B cell (primary cell): ENCODE results near the gene RABL3. TPM values are rescaled to one million over a fixed set of nuclear protein-coding genes. Genes with fewer than 3 reads are reported as not detected.
A peak's percentile ranks its signal among the peaks of the same experiment; 100 is the strongest.
"Not testable (repeated sequence)": the region's sequence is repeated elsewhere in the genome, so short reads cannot be mapped to it uniquely, and the experiment has no call there.

Source experiments
- ATAC-seq: fragments of 200-7000 bp; cut with Tn5 transposase; one replicate; pipeline ENCODE4 v1.10.0; 2021; ENCODE audit warnings: low read depth, mild to moderate bottlenecking, moderate number of reproducible peaks, moderate library complexity
- CTCF ChIA-PET: fragments of 350-600 bp; sonication (Branson Sonifier 250); formaldehyde crosslinking; loops from one replicate; lab custom pipeline; 2021; ENCODE audit warnings: antibody characterized with exemption, inconsistent platforms; lab: Charles Lee
- POLR2A ChIA-PET: fragments of 350-600 bp; sonication (Branson Sonifier 250); formaldehyde crosslinking; loops from one replicate; lab custom pipeline; 2021; ENCODE audit warnings: antibody characterized with exemption; lab: Charles Lee
- DNase-seq: peaks from one replicate; pipeline ENCODE4 v3.0.0; 2013
- H2AFZ ChIP-seq: 2 replicates; pipeline ENCODE4 v1.6.1; 2012; ENCODE audit warnings: mild to moderate bottlenecking, low read depth, low read length; ENCODE audit not compliant: insufficient read depth, poor library complexity, severe bottlenecking
- H3K27ac ChIP-seq, 2 donors: 1 replicate in 1 of 2; 2 replicates in 1 of 2; pipeline ENCODE4 v1.5.1; 2012 to 2013; ENCODE audit warnings: low read length in 2 of 2, mild to moderate bottlenecking in 2 of 2, moderate library complexity in 1 of 2
- H3K27me3 ChIP-seq, 4 experiments: fragments of 200-600 bp in 1 of 4; sonication (generic) in 1 of 4; replicated peaks in 1 of 4; 1 replicate in 2 of 4; 2 replicates in 2 of 4; pipeline versions ENCODE4 v1.6.1 to v1.7.0; 2013 to 2016; ENCODE audit warnings: low read length in 3 of 4, mild to moderate bottlenecking in 2 of 4, mixed read lengths in 1 of 4, moderate library complexity in 1 of 4; ENCODE audit not compliant: insufficient read depth in 4 of 4, control insufficient read depth in 3 of 4; ENCODE audit errors: control extremely low read depth in 1 of 4
- H3K36me3 ChIP-seq, 2 experiments: replicated peaks in 1 of 2; 1 replicate in 1 of 2; 2 replicates in 1 of 2; pipeline versions ENCODE4 v1.6.1 to v1.7.1; 2013; ENCODE audit warnings: low read length in 1 of 2; ENCODE audit not compliant: insufficient read depth in 2 of 2, control insufficient read depth in 1 of 2; ENCODE audit errors: control extremely low read depth in 1 of 2, extremely low read depth in 1 of 2
- H3K4me1 ChIP-seq, 2 donors: fragments of 200-600 bp in 1 of 2; sonication (generic) in 1 of 2; 1 replicate in 1 of 2; 2 replicates in 1 of 2; pipeline versions ENCODE4 v1.5.1 to v1.6.1; 2013 to 2017; ENCODE audit warnings: low read length in 2 of 2; ENCODE audit not compliant: control insufficient read depth in 2 of 2, insufficient read depth in 2 of 2
- H3K4me2 ChIP-seq: replicated peaks from 2 replicates; pipeline ENCODE3; 2012; ENCODE audit warnings: mild to moderate bottlenecking, low read depth, low read length; ENCODE audit not compliant: poor library complexity, severe bottlenecking
- H3K4me3 ChIP-seq, 5 experiments: fragments of 200-600 bp in 1 of 5; sonication (generic) in 1 of 5; 1 replicate in 3 of 5; 2 replicates in 2 of 5; pipeline versions ENCODE4 v1.5.1 to v1.7.0; 2011 to 2016; ENCODE audit warnings: low read length in 4 of 5, mild to moderate bottlenecking in 4 of 5, low read depth in 2 of 5, control low read depth in 1 of 5, moderate library complexity in 1 of 5; ENCODE audit not compliant: insufficient read depth in 1 of 5; ENCODE audit errors: control extremely low read depth in 1 of 5, extremely low read depth in 1 of 5
- H3K79me2 ChIP-seq: fragments of 200-600 bp; sonication (generic); one replicate; pipeline ENCODE4 v1.6.0; 2016; ENCODE audit warnings: low read length; ENCODE audit not compliant: control insufficient read depth, insufficient read depth
- H3K9ac ChIP-seq: fragments of 200-600 bp; sonication (generic); 2 replicates; pipeline ENCODE4 v1.6.1; 2017; ENCODE audit warnings: mild to moderate bottlenecking, low read length, moderate library complexity
- H3K9me3 ChIP-seq, 3 donors: one replicate each; pipeline versions ENCODE4 v1.6.1 to v1.7.1; 2013; ENCODE audit warnings: low read length in 2 of 3; ENCODE audit not compliant: control insufficient read depth in 2 of 3, insufficient read depth in 1 of 3; ENCODE audit errors: control extremely low read depth in 1 of 3
- H4K20me1 ChIP-seq: 2 replicates; pipeline ENCODE4 v1.6.0; 2012; ENCODE audit warnings: mild to moderate bottlenecking, low read length; ENCODE audit not compliant: insufficient read depth, control insufficient read depth, poor library complexity, severe bottlenecking
- H3K27ac Mint-ChIP-seq: one replicate; pipeline ENCODE4 v1.8.0; 2021; ENCODE audit warnings: mixed read lengths
- H3K27me3 Mint-ChIP-seq: one replicate; pipeline ENCODE4 v1.8.0; 2021; ENCODE audit warnings: mixed read lengths
- H3K4me1 Mint-ChIP-seq: one replicate; pipeline ENCODE4 v1.8.0; 2021; ENCODE audit warnings: mixed read lengths
- H3K4me3 Mint-ChIP-seq: one replicate; pipeline ENCODE4 v1.8.0; 2021; ENCODE audit warnings: mixed read lengths
- H3K9me3 Mint-ChIP-seq: one replicate; pipeline ENCODE4 v1.8.0; 2022; ENCODE audit warnings: mixed read lengths; ENCODE audit not compliant: insufficient read depth
- CTCF ChIP-seq: fragments of 200-600 bp; IDR thresholded peaks from one replicate; pipeline ENCODE4 v1.8.0; 2022; ENCODE audit warnings: antibody characterized with exemption, mild to moderate bottlenecking
- EZH2 ChIP-seq: IDR thresholded peaks from 2 replicates; pipeline ENCODE4 v1.6.1; 2012; ENCODE audit warnings: borderline replicate concordance, low read depth, mild to moderate bottlenecking, moderate library complexity, low read length; ENCODE audit not compliant: insufficient read depth, poor library complexity, severe bottlenecking
- WGBS: methylation state at CpG from one replicate; pipeline ENCODE4 v1.1.5; 2013; ENCODE audit warnings: missing lambda C conversion rate; ENCODE audit not compliant: insufficient coverage; 5-methylcytosine and 5-hydroxymethylcytosine counted together
- intact Hi-C: fragments of 100-400 bp; cut with micrococcal nuclease; formaldehyde crosslinking; loops from one replicate; pipeline ENCODE4 v1.10.0; 2022
- polyA plus RNA-seq: library from polyadenylated mRNA; depleted of rRNA; stranded (reverse); fragments of >200 nt; gene quantifications from 2 replicates; pipeline ENCODE4 v1.2.3, GENCODE V29; 2012
- total RNA-seq, 2 donors: library from RNA; stranded (reverse); fragments of 120-200 nt in 1 of 2; gene quantifications; 1 replicate in 1 of 2; 2 replicates in 1 of 2; pipeline versions ENCODE4 v1.2.3 to v1.2.4, GENCODE V29; 2013 to 2022

The RABL3 gene
- total and polyA plus RNA-seq, 2 donors (not counting 1 experiment from before 2014, with no cell fraction given): 2.5 to 18.8 TPM

DNA sequence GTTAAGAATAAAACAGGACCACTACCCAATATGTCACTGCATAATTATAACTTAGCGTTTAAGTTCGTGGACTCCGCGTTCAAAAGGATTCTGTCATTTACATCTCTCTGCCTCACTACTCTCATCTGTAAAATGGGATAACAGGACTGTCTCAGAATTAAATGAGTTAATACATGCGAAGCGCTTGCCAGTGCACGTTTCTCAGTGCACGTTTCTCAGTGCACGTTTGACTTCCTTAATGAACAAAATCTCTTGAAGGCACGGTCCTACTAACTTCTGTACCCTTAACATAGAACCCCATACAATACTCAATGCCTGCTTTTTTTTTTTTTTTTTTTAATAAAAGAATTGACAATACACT is 499 bp downstream of the RABL3 start:
- CTCF ChIA-PET: interaction anchor here (1.4 kb wide), 1 partner anchor 37 kb away, joined by 4 read pairs; no protein-coding TSS in a partner anchor
- peak overlapping the region; percentile 99 to 100 for H3K27ac ChIP-seq
- intact Hi-C loops: loop anchor here (1.0 to 5.0 kb wide), 8 partner anchors 23 to 1501 kb away; partner anchors contain the start of genes B4GALT4, CFAP91, COX17 and LRRC58
- Mint-ChIP-seq H3K27ac (peak overlapping the region; percentile 96), H3K9me3 (no peaks in the 10 kb centered on the region), H3K27me3 (no peaks in the 10 kb centered on the region), H3K4me1 (peaks cover 29% of the 10 kb centered on the region), H3K4me3 (peak overlapping the region; percentile 95)
- 19% methylated on average over 8 of the region's 10 CpGs for whole genome bisulfite sequencing
- ATAC-seq: no peak
- POLR2A ChIA-PET: interaction anchor here (1.3 kb wide), 1 partner anchor 647 kb away, joined by 3 read pairs; no protein-coding TSS in a partner anchor
- DNase-seq: no peak
- H3K9ac ChIP-seq: peak overlapping the region; percentile 99
- H3K36me3 ChIP-seq: peaks cover 0 to 4% of the 10 kb centered on the region in 2 experiments
- peaks cover 12 to 15% of the 10 kb centered on the region in 2 donors for H3K4me1 ChIP-seq
- no peaks in the 10 kb centered on the region for H3K9me3 ChIP-seq
- H2AFZ ChIP-seq: peak overlapping the region; percentile 88
- TF ChIP-seq EZH2: no peak
- TF ChIP-seq CTCF: no peak
- H4K20me1 ChIP-seq: peaks cover 8% of the 10 kb centered on the region
- no peaks in the 10 kb centered on the region for H3K27me3 ChIP-seq
- H3K4me3 ChIP-seq: peak overlapping the region; percentile 78 to 98 (median 94)
- H3K4me2 ChIP-seq: peak overlapping the region; percentile 76
- H3K79me2 ChIP-seq: peaks cover 51% of the 10 kb centered on the region

- DNase-seq (no peak), ATAC-seq (no peak)
- Histone ChIP-seq H3K9me3 (no peaks in the 10 kb centered on the region), H3K36me3 (peaks cover 0 to 4% of the 10 kb centered on the region in 2 experiments), H4K20me1 (peaks cover 8% of the 10 kb centered on the region), H3K27me3 (no peaks in the 10 kb centered on the region), H3K4me1 (peaks cover 12 to 15% of the 10 kb centered on the region in 2 donors), H3K79me2 (peaks cover 46% of the 10 kb centered on the region), H3K4me3 (peak overlapping the region; percentile 78 to 98 (median 94)), H2AFZ (peak overlapping the region; percentile 88), H3K27ac (no peak overlapping the region), H3K4me2 (peak overlapping the region; percentile 76), H3K9ac (peak overlapping the region; percentile 99)
- Mint-ChIP-seq H3K9me3 (no peaks in the 10 kb centered on the region), H3K27ac (peak overlapping the region; percentile 46), H3K4me1 (peaks cover 29% of the 10 kb centered on the region), H3K27me3 (no peaks in the 10 kb centered on the region), H3K4me3 (peak overlapping the region; percentile 95)
- ChIA-PET POLR2A (interaction anchor here (1.3 kb wide), 1 partner anchor 646 kb away, joined by 3 read pairs; no protein-coding TSS in a partner anchor), CTCF (no interaction called here)
- intact Hi-C loops: loop anchor here (5.0 kb wide), 1 partner anchor 1039 kb away; the partner anchor contains the start of gene CFAP91
- no CpG with 5 or more reads among the region's 3 CpGs for WGBS
- TF ChIP-seq EZH2: no peak
- TF ChIP-seq CTCF: no peak
Observed at GRCh38 chr3:120741320-120741719, 996 bp downstream of the RABL3 start.

- peaks cover 13% of the 10 kb centered on the region for H3K79me2 ChIP-seq
- intact Hi-C loops, H3K27ac ChIP-seq, DNase-seq, H3K27ac Mint-ChIP-seq, POLR2A ChIA-PET, H3K4me2 ChIP-seq, H3K36me3 ChIP-seq, H2AFZ ChIP-seq, H3K9me3 Mint-ChIP-seq, H3K9ac ChIP-seq, H3K9me3 ChIP-seq, H3K27me3 Mint-ChIP-seq, ATAC-seq, CTCF ChIA-PET, H4K20me1 ChIP-seq, H3K4me1 ChIP-seq, H3K4me3 Mint-ChIP-seq, H3K27me3 ChIP-seq, H3K4me3 ChIP-seq: not testable (repeated sequence)
- H3K4me1 Mint-ChIP-seq: peaks cover 12% of the 10 kb centered on the region
- WGBS: 94% methylated on average over 6 of the region's 8 CpGs
Observed at GRCh38 chr3:120738006-120738405, 4.3 kb downstream of the RABL3 start.
